ENCODE measurements around the gene SPG21.
A peak's percentile ranks its signal among the peaks of the same experiment; 100 is the strongest.

SPG21 gene

GRCh38 chr15:64985366-64986033, 4.2 kb downstream of the SPG21 start:
- Histone ChIP-seq H3K4me1 (ENCODE audit: control insufficient read depth in 2 of 2, insufficient read depth in 1 of 2, low read depth in 1 of 2, low read length in 2 of 2) (peaks cover 1 to 3% of the 10 kb centered on the region in 2 donors), H3K36me3 (replicated peaks in 1 of 2; ENCODE audit: control insufficient read depth in 2 of 2, insufficient read depth in 2 of 2, low read length in 2 of 2) (peaks cover 0 to 37% of the 10 kb centered on the region in 2 donors), H2BK5ac (ENCODE audit: low read length) (no peak overlapping the region), H3K18ac (ENCODE audit: low read length) (no peak overlapping the region), H2BK12ac (ENCODE audit: low read length) (no peak overlapping the region), H3K27ac (replicated peaks; ENCODE audit: low read length) (no peak overlapping the region), H2BK120ac (ENCODE audit: low read depth, low read length) (no peak overlapping the region), H2BK15ac (ENCODE audit: low read length) (no peak overlapping the region), H2AFZ (ENCODE audit: low read length) (no peak overlapping the region), H2AK5ac (ENCODE audit: low read depth, low read length) (no peak overlapping the region), H3K27me3 (ENCODE audit: control insufficient read depth in 3 of 3, insufficient read depth in 3 of 3, low read depth in 1 of 3, low read length in 3 of 3) (no peaks in the 10 kb centered on the region), H4K91ac (ENCODE audit: low read depth, low read length, poor library complexity) (no peak overlapping the region), H3K4me2 (ENCODE audit: insufficient read depth, low read length, poor library complexity, severe bottlenecking) (no peak overlapping the region), H3K9me3 (replicated peaks in 1 of 2; ENCODE audit: control insufficient read depth in 2 of 2, insufficient read depth in 1 of 2, low read depth in 1 of 2, low read length in 2 of 2) (no peaks in the 10 kb centered on the region), H3K4ac (ENCODE audit: low read length) (no peak overlapping the region), H3K79me1 (ENCODE audit: low read depth, low read length) (peaks cover 3% of the 10 kb centered on the region), H4K8ac (ENCODE audit: low read depth, low read length) (no peak overlapping the region), H3K9ac (ENCODE audit: low read depth, low read length, poor library complexity) (no peak overlapping the region), H3K4me3 (ENCODE audit: low read length in 2 of 2) (no peak overlapping the region), H3K23ac (ENCODE audit: low read depth, low read length, poor library complexity) (no peak overlapping the region), H3K14ac (ENCODE audit: low read length) (no peak overlapping the region)
- no CpG with 5 or more reads among the region's 9 CpGs for WGBS, 2 donors (ENCODE audit: extremely low coverage in 2 of 2, insufficient read length in 2 of 2, insufficient replicate concordance in 1 of 2)
- DNase-seq (ENCODE audit: low spot score) = no peak

GRCh38 chr15:64982472-64982871, 7.2 kb downstream of the SPG21 start:
- Histone ChIP-seq H3K4ac (ENCODE audit: low read length) (no peak overlapping the region), H3K9me3 (replicated peaks in 1 of 2; ENCODE audit: control insufficient read depth in 2 of 2, insufficient read depth in 1 of 2, low read depth in 1 of 2, low read length in 2 of 2) (no peaks in the 10 kb centered on the region), H3K14ac (ENCODE audit: low read length) (no peak overlapping the region), H3K4me3 (ENCODE audit: low read length in 2 of 2) (no peak overlapping the region), H2BK15ac (ENCODE audit: low read length) (no peak overlapping the region), H3K36me3 (replicated peaks in 1 of 2; ENCODE audit: control insufficient read depth in 2 of 2, insufficient read depth in 2 of 2, low read length in 2 of 2) (peaks cover 0 to 60% of the 10 kb centered on the region in 2 donors), H3K4me2 (ENCODE audit: insufficient read depth, low read length, poor library complexity, severe bottlenecking) (no peak overlapping the region), H3K18ac (ENCODE audit: low read length) (no peak overlapping the region), H3K79me1 (ENCODE audit: low read depth, low read length) (no peaks in the 10 kb centered on the region), H2BK12ac (ENCODE audit: low read length) (no peak overlapping the region), H2AK5ac (ENCODE audit: low read depth, low read length) (no peak overlapping the region), H4K8ac (ENCODE audit: low read depth, low read length) (no peak overlapping the region), H2BK120ac (ENCODE audit: low read depth, low read length) (no peak overlapping the region), H3K9ac (ENCODE audit: low read depth, low read length, poor library complexity) (no peak overlapping the region), H2AFZ (ENCODE audit: low read length) (no peak overlapping the region), H3K23ac (ENCODE audit: low read depth, low read length, poor library complexity) (no peak overlapping the region), H4K91ac (ENCODE audit: low read depth, low read length, poor library complexity) (no peak overlapping the region), H3K4me1 (ENCODE audit: control insufficient read depth in 2 of 2, insufficient read depth in 1 of 2, low read depth in 1 of 2, low read length in 2 of 2) (peaks cover 5 to 10% of the 10 kb centered on the region in 2 donors), H3K27me3 (ENCODE audit: control insufficient read depth in 3 of 3, insufficient read depth in 3 of 3, low read depth in 1 of 3, low read length in 3 of 3) (no peaks in the 10 kb centered on the region), H3K27ac (replicated peaks; ENCODE audit: low read length) (no peak overlapping the region), H2BK5ac (ENCODE audit: low read length) (no peak overlapping the region)
- DNase-seq (ENCODE audit: low spot score) = no peak
- WGBS, 2 donors (ENCODE audit: extremely low coverage in 2 of 2, insufficient read length in 2 of 2, insufficient replicate concordance in 1 of 2) = no CpG with 5 or more reads among the region's 1 CpG

- no peaks in the 10 kb centered on the region for H3K27me3 ChIP-seq (ENCODE audit: control insufficient read depth in 3 of 3, insufficient read depth in 3 of 3, low read depth in 1 of 3, low read length in 3 of 3)
- H3K14ac ChIP-seq (ENCODE audit: low read length) = no peak overlapping the region
- H2AFZ ChIP-seq (ENCODE audit: low read length) = no peak overlapping the region
- no peak overlapping the region for H2BK120ac ChIP-seq (ENCODE audit: low read depth, low read length)
- no peak overlapping the region for H4K8ac ChIP-seq (ENCODE audit: low read depth, low read length)
- H3K4me1 ChIP-seq (ENCODE audit: control insufficient read depth in 2 of 2, insufficient read depth in 1 of 2, low read depth in 1 of 2, low read length in 2 of 2) = peaks cover 5 to 10% of the 10 kb centered on the region in 2 donors
- H3K4ac ChIP-seq (ENCODE audit: low read length) = no peak overlapping the region
- no CpG with 5 or more reads among the region's 6 CpGs for WGBS, 2 donors (ENCODE audit: extremely low coverage in 2 of 2, insufficient read length in 2 of 2, insufficient replicate concordance in 1 of 2)
- H3K9me3 ChIP-seq (replicated peaks in 1 of 2; ENCODE audit: control insufficient read depth in 2 of 2, insufficient read depth in 1 of 2, low read depth in 1 of 2, low read length in 2 of 2) = no peaks in the 10 kb centered on the region
- H3K27ac ChIP-seq (replicated peaks; ENCODE audit: low read length) = no peak overlapping the region
- no peak overlapping the region for H3K4me2 ChIP-seq (ENCODE audit: insufficient read depth, low read length, poor library complexity, severe bottlenecking)
- H3K36me3 ChIP-seq (replicated peaks in 1 of 2; ENCODE audit: control insufficient read depth in 2 of 2, insufficient read depth in 2 of 2, low read length in 2 of 2) = peaks cover 0 to 60% of the 10 kb centered on the region in 2 donors
- H3K79me1 ChIP-seq (ENCODE audit: low read depth, low read length) = no peaks in the 10 kb centered on the region
- no peak overlapping the region for H2BK5ac ChIP-seq (ENCODE audit: low read length)
- no peak overlapping the region for H3K23ac ChIP-seq (ENCODE audit: low read depth, low read length, poor library complexity)
- no peak overlapping the region for H3K18ac ChIP-seq (ENCODE audit: low read length)
- H4K91ac ChIP-seq (ENCODE audit: low read depth, low read length, poor library complexity) = no peak overlapping the region
- DNase-seq (ENCODE audit: low spot score) = no peak
- H3K4me3 ChIP-seq (ENCODE audit: low read length in 2 of 2) = no peak overlapping the region
- no peak overlapping the region for H2BK12ac ChIP-seq (ENCODE audit: low read length)
- H2BK15ac ChIP-seq (ENCODE audit: low read length) = no peak overlapping the region
- H2AK5ac ChIP-seq (ENCODE audit: low read depth, low read length) = no peak overlapping the region
- H3K9ac ChIP-seq (ENCODE audit: low read depth, low read length, poor library complexity) = no peak overlapping the region
These were observed 7.8 kb downstream of the SPG21 start for GRCh38 chr15:64981812-64982431.

- H3K27me3 ChIP-seq (ENCODE audit: control insufficient read depth in 3 of 3, insufficient read depth in 3 of 3, low read depth in 1 of 3, low read length in 3 of 3) = no peaks in the 10 kb centered on the region
- no peak overlapping the region for H3K18ac ChIP-seq (ENCODE audit: low read length)
- no peaks in the 10 kb centered on the region for H3K9me3 ChIP-seq (replicated peaks in 1 of 2; ENCODE audit: control insufficient read depth in 2 of 2, insufficient read depth in 1 of 2, low read depth in 1 of 2, low read length in 2 of 2)
- no peak overlapping the region for H4K8ac ChIP-seq (ENCODE audit: low read depth, low read length)
- no peak overlapping the region for H2BK12ac ChIP-seq (ENCODE audit: low read length)
- H3K4me1 ChIP-seq (ENCODE audit: control insufficient read depth in 2 of 2, insufficient read depth in 1 of 2, low read depth in 1 of 2, low read length in 2 of 2) = peaks cover 5 to 10% of the 10 kb centered on the region in 2 donors
- H2AFZ ChIP-seq (ENCODE audit: low read length) = no peak overlapping the region
- no peak overlapping the region for H2BK5ac ChIP-seq (ENCODE audit: low read length)
- H3K14ac ChIP-seq (ENCODE audit: low read length) = no peak overlapping the region
- peaks cover under 1 to 79% of the 10 kb centered on the region in 2 donors for H3K36me3 ChIP-seq (replicated peaks in 1 of 2; ENCODE audit: control insufficient read depth in 2 of 2, insufficient read depth in 2 of 2, low read length in 2 of 2)
- WGBS, 2 donors (ENCODE audit: extremely low coverage in 2 of 2, insufficient read length in 2 of 2, insufficient replicate concordance in 1 of 2) = no CpG with 5 or more reads among the region's 7 CpGs
- H2AK5ac ChIP-seq (ENCODE audit: low read depth, low read length) = no peak overlapping the region
- H3K9ac ChIP-seq (ENCODE audit: low read depth, low read length, poor library complexity) = no peak overlapping the region
- H2BK15ac ChIP-seq (ENCODE audit: low read length) = no peak overlapping the region
- no peak overlapping the region for H3K23ac ChIP-seq (ENCODE audit: low read depth, low read length, poor library complexity)
- no peak overlapping the region for H3K4ac ChIP-seq (ENCODE audit: low read length)
- no peak overlapping the region for H2BK120ac ChIP-seq (ENCODE audit: low read depth, low read length)
- no peak for DNase-seq (ENCODE audit: low spot score)
- H3K79me1 ChIP-seq (ENCODE audit: low read depth, low read length) = no peaks in the 10 kb centered on the region
- peak overlapping the region; percentile 64 for H3K27ac ChIP-seq (replicated peaks; ENCODE audit: low read length)
- H3K4me3 ChIP-seq (ENCODE audit: low read length in 2 of 2) = no peak overlapping the region
- H4K91ac ChIP-seq (ENCODE audit: low read depth, low read length, poor library complexity) = no peak overlapping the region
- H3K4me2 ChIP-seq (ENCODE audit: insufficient read depth, low read length, poor library complexity, severe bottlenecking) = no peak overlapping the region
These were observed 10.4 kb downstream of the SPG21 start for GRCh38 chr15:64979252-64979710.
